Measurements from ENCODE around the gene CMKLR1. TPM values are rescaled to one million over a fixed set of nuclear protein-coding genes. Genes with fewer than 3 reads are reported as not detected.

The CMKLR1 gene
- total RNA-seq, 1 donor from 2014 or later: 45.3 TPM

- H3K27me3 ChIP-seq: no peaks in the 10 kb centered on the region
- peak overlapping the region; percentile 90 to 91 for H3K27ac ChIP-seq
- no peaks in the 10 kb centered on the region for H3K9me3 ChIP-seq
- peak overlapping the region in 1 of 2 donors; percentile 10 for H3K4me3 ChIP-seq
- no peak for DNase-seq (ENCODE audit: low spot score in 2 of 2)
- H3K36me3 ChIP-seq: no peaks in the 10 kb centered on the region
- peaks cover 29 to 60% of the 10 kb centered on the region in 2 donors for H3K4me1 ChIP-seq
- no peak for TF ChIP-seq CTCF (IDR thresholded peaks at IDR 0.05)
- intact Hi-C loops (cut with DNase I): loop anchor here (1.0 to 10.0 kb wide), 6 partner anchors 38 to 1160 kb away; partner anchors contain the start of genes FICD and SSH1
Observed at GRCh38 chr12:108304633-108305032, 34.5 kb downstream of the CMKLR1 start.

GRCh38 chr12:108303703-108304102 lies 35.4 kb downstream of the CMKLR1 start:
- no peak for DNase-seq (ENCODE audit: low spot score in 2 of 2)
- H3K27ac ChIP-seq: peak overlapping the region; percentile 90 to 91
- TF ChIP-seq CTCF (IDR thresholded peaks at IDR 0.05): no peak
- intact Hi-C loops (cut with DNase I): loop anchor here (2.0 to 10.0 kb wide), 4 partner anchors 39 to 1161 kb away; partner anchors contain the start of gene SSH1
- H3K4me1 ChIP-seq: peaks cover 29 to 57% of the 10 kb centered on the region in 2 donors
- no peaks in the 10 kb centered on the region for H3K9me3 ChIP-seq
- no peak overlapping the region for H3K4me3 ChIP-seq
- no peaks in the 10 kb centered on the region for H3K36me3 ChIP-seq
- H3K27me3 ChIP-seq: no peaks in the 10 kb centered on the region

GRCh38 chr12:108302403-108303311 lies 36.5 kb downstream of the CMKLR1 start:
- Histone ChIP-seq H3K9me3 (no peaks in the 10 kb centered on the region), H3K27ac (peak overlapping the region; percentile 90 to 91), H3K27me3 (no peaks in the 10 kb centered on the region), H3K4me3 (no peak overlapping the region), H3K36me3 (no peaks in the 10 kb centered on the region), H3K4me1 (peaks cover 29 to 50% of the 10 kb centered on the region in 2 donors)
- intact Hi-C loops (cut with DNase I): loop anchor here (5.0 to 10.0 kb wide), 3 partner anchors 155 to 1162 kb away; partner anchors contain the start of gene SSH1
- TF ChIP-seq CTCF (IDR thresholded peaks at IDR 0.05): no peak
- DNase-seq (ENCODE audit: low spot score in 2 of 2): peak; percentile 39 to 87

GRCh38 chr12:108302016-108302402 lies 37.1 kb downstream of the CMKLR1 start:
- no peaks in the 10 kb centered on the region for H3K27me3 ChIP-seq
- no peak for TF ChIP-seq CTCF (IDR thresholded peaks at IDR 0.05)
- no peaks in the 10 kb centered on the region for H3K9me3 ChIP-seq
- peak overlapping the region; percentile 90 to 91 for H3K27ac ChIP-seq
- no peaks in the 10 kb centered on the region for H3K36me3 ChIP-seq
- no peak overlapping the region for H3K4me3 ChIP-seq
- H3K4me1 ChIP-seq: peaks cover 29 to 43% of the 10 kb centered on the region in 2 donors
- intact Hi-C loops (cut with DNase I): loop anchor here (5.0 to 10.0 kb wide), 3 partner anchors 155 to 1163 kb away; partner anchors contain the start of gene SSH1
- no peak for DNase-seq (ENCODE audit: low spot score in 2 of 2)

- H3K4me1 ChIP-seq: peaks cover 23 to 36% of the 10 kb centered on the region in 2 donors
- intact Hi-C loops (cut with DNase I): loop anchor here (5.0 to 10.0 kb wide), 3 partner anchors 156 to 1163 kb away; partner anchors contain the start of gene SSH1
- no peaks in the 10 kb centered on the region for H3K36me3 ChIP-seq
- no peak overlapping the region for H3K4me3 ChIP-seq
- no peaks in the 10 kb centered on the region for H3K9me3 ChIP-seq
- TF ChIP-seq CTCF (IDR thresholded peaks at IDR 0.05): no peak
- H3K27me3 ChIP-seq: no peaks in the 10 kb centered on the region
- peak overlapping the region in 1 of 2 donors; percentile 91 for H3K27ac ChIP-seq
- DNase-seq (ENCODE audit: low spot score in 2 of 2): no peak
Observed at GRCh38 chr12:108301346-108301745, 37.8 kb downstream of the CMKLR1 start.
